H1 (cell line): Measurements from ENCODE around the gene AATK. TPM values are rescaled to one million over a fixed set of nuclear protein-coding genes. Genes with fewer than 3 reads are reported as not detected.

Experiments
- ATF2 ChIP-seq: IDR thresholded peaks from 2 replicates; pipeline ENCODE4 v1.6.1; 2012; ENCODE audit warnings: low read length, inconsistent platforms
- CBX5 ChIP-seq: fragments of 300-800, 300-1000 bp; sonication (generic); IDR thresholded peaks from 2 replicates; pipeline ENCODE4 v1.7.1; 2016; ENCODE audit warnings: antibody characterized with exemption, low read length, low read depth
- CHD7 ChIP-seq: fragments of 300-600 bp; sonication (generic); IDR thresholded peaks from 2 replicates; pipeline ENCODE4 v1.7.1; 2012; ENCODE audit warnings: low read length, moderate library complexity, mild to moderate bottlenecking, inconsistent platforms; ENCODE audit not compliant: insufficient replicate concordance
- GABPA ChIP-seq: IDR thresholded peaks from 2 replicates; pipeline ENCODE4 v1.6.1; 2011; ENCODE audit warnings: mild to moderate bottlenecking, low read length, moderate library complexity, borderline replicate concordance; ENCODE audit not compliant: insufficient read depth
- POU5F1 ChIP-seq: IDR thresholded peaks from 2 replicates; pipeline ENCODE4 v1.6.1; 2011; ENCODE audit warnings: low read depth, mild to moderate bottlenecking, low read length, moderate library complexity
- SP4 ChIP-seq: IDR thresholded peaks from 2 replicates; pipeline ENCODE4 v1.6.1; 2012; ENCODE audit warnings: low read length, inconsistent platforms
- TAF1 ChIP-seq: IDR thresholded peaks from 2 replicates; pipeline ENCODE4 v1.6.1; 2011; ENCODE audit warnings: mild to moderate bottlenecking, low read depth, low read length
- ZNF274 ChIP-seq: IDR thresholded peaks from 2 replicates; pipeline ENCODE4 v1.7.0; 2012; ENCODE audit warnings: low read length, borderline replicate concordance; ENCODE audit errors: extremely low read depth
- polyA plus RNA-seq, 7 experiments: library from polyadenylated mRNA; depleted of rRNA in 3 of 7; stranded (reverse) in 5 of 7; unstranded in 2 of 7; fragments of >200 nt in 5 of 7; fragments of 200-250 nt in 2 of 7; gene quantifications; 1 replicate in 5 of 7; 2 replicates in 1 of 7; 4 replicates in 1 of 7; pipeline versions ENCODE4 v1.2.1 to v1.2.3, GENCODE V29; 2011 to 2013; ENCODE audit warnings: missing spikeins in 2 of 7, mixed read lengths in 2 of 7
- total RNA-seq: library from RNA; stranded (reverse); fragmentation: NEBNext Ultra II Directional; extraction: Animal tissue kit (Norgen Biotek cat#: 25700); gene quantifications from 2 replicates; pipeline ENCODE4 v1.2.1, GENCODE V29; 2021

The AATK gene
- total and polyA plus RNA-seq, 2 of the 8 experiments (the other 6 are each of a cell fraction or from before 2014, with no cell fraction given) = 1.7 to 3.5 TPM

GRCh38 chr17:81170727-81171494 lies 4.9 kb upstream of the AATK start (continued):
- no peak for TF ChIP-seq CHD7
- no peak for TF ChIP-seq ZNF274
- no peak for TF ChIP-seq POU5F1
- no peak for TF ChIP-seq ATF2
- TF ChIP-seq SP4 = no peak
- TF ChIP-seq GABPA = no peak
- TF ChIP-seq CBX5 = no peak
- TF ChIP-seq TAF1 = no peak
- TF ChIP-seq, all 59 proteins: peak for 0
